Heart left ventricle (tissue), 16 donors: Measurements from ENCODE around the gene TMCO5A. TPM values are rescaled to one million over a fixed set of nuclear protein-coding genes. Genes with fewer than 3 reads are reported as not detected.

Experiments used
- ATAC-seq, 4 donors: fragments of 200-7000 bp; cut with Tn5 transposase; one replicate each; pipeline ENCODE4 v1.9.1; 2020 to 2022; ENCODE audit warnings: moderate library complexity in 4 of 4, mild to moderate bottlenecking in 3 of 4, moderate number of reproducible peaks in 1 of 4
- DNase-seq, 5 donors: peaks; one replicate each; pipeline ENCODE4 v3.0.0-alpha.2; 2020
- H3K27ac ChIP-seq, 12 donors: fragments of 200-600 bp; sonication (generic) in 4 of 12; one replicate each; pipeline versions ENCODE4 v1.5.0 to v1.8.0; 2016 to 2022; ENCODE audit warnings: mild to moderate bottlenecking in 2 of 12
- H3K27me3 ChIP-seq, 9 donors: fragments of 200-600 bp; sonication (generic) in 2 of 9; one replicate each; pipeline versions ENCODE4 v1.5.1 to v1.8.0; 2016 to 2022; ENCODE audit warnings: mild to moderate bottlenecking in 3 of 9
- H3K36me3 ChIP-seq, 9 donors: fragments of 200-600 bp; sonication (generic) in 2 of 9; one replicate each; pipeline versions ENCODE4 v1.5.0 to v1.8.0; 2018 to 2022; ENCODE audit warnings: mild to moderate bottlenecking in 2 of 9
- H3K4me1 ChIP-seq, 12 donors: fragments of 200-600 bp; sonication (generic) in 4 of 12; one replicate each; pipeline versions ENCODE4 v1.5.0 to v1.8.0; 2016 to 2022; ENCODE audit warnings: mild to moderate bottlenecking in 3 of 12
- H3K4me3 ChIP-seq, 12 donors: fragments of 200-600 bp; sonication (generic) in 4 of 12; one replicate each; pipeline versions ENCODE4 v1.5.0 to v1.8.0; 2017 to 2022; ENCODE audit warnings: mild to moderate bottlenecking in 9 of 12, moderate library complexity in 4 of 12
- H3K9me3 ChIP-seq, 12 donors: fragments of 200-600 bp; sonication (generic) in 4 of 12; one replicate each; pipeline versions ENCODE4 v1.5.0 to v1.8.0; 2016 to 2022; ENCODE audit warnings: mild to moderate bottlenecking in 1 of 12
- POLR2A ChIP-seq, 2 donors: fragments of 450-650 bp; IDR thresholded peaks; one replicate each; pipeline ENCODE4 v1.6.1; 2017; ENCODE audit warnings: antibody characterized with exemption in 2 of 2, mild to moderate bottlenecking in 2 of 2, moderate library complexity in 2 of 2
- WGBS, 4 donors: extraction: QIAGEN DNeasy Blood & Tissue Kit in 2 of 4; methylation state at CpG; one replicate each; pipeline versions ENCODE4 v1.1.5 to v1.1.7; 2013 to 2018; 5-methylcytosine and 5-hydroxymethylcytosine counted together
- intact Hi-C, 10 donors: fragments of 100-400 bp; cut with DNase I; formaldehyde crosslinking; loops; one replicate each; pipeline versions ENCODE4 v1.11.1 to v1.14.2; 2022
- polyA plus RNA-seq, 2 donors: library from polyadenylated mRNA; stranded (reverse); fragments of 200-250 nt; gene quantifications; one replicate each; pipeline ENCODE4 v1.2.3, GENCODE V29; 2013
- total RNA-seq, 9 donors: library from RNA; depleted of rRNA in 2 of 9; stranded (reverse); fragments of >200 nt in 2 of 9; fragmentation: NEBNext Ultra II Directional in 3 of 9; extraction: Animal tissue kit (Norgen Biotek cat#: 25700) in 3 of 9; gene quantifications; one replicate each; pipeline versions ENCODE4 v1.1.0 to v1.2.4, GENCODE V29; 2016 to 2023
- TF ChIP-seq, protein P1 (sequence below), 12 donors: fragments of 200-600 bp; sonication (generic) in 4 of 12; IDR thresholded peaks; one replicate each; pipeline versions ENCODE4 v1.5.0 to v1.8.0; 2018 to 2022; ENCODE audit warnings: antibody characterized with exemption in 12 of 12, mild to moderate bottlenecking in 5 of 12
- donor health status: ischemic (EF 13 %, LVEDD 7.1; RV severe dilation, severe dysfunction).
- donor health status: healthy with polysubstance abuse.
- donor health status: DM: no; HTN: yes; CAD: no.
- donor health status: DM: no; HTN: no; CAD: no.
- donor health status: ischemic (EF 25% LVEDD 6.9; RV normal size, moderate dysfunction).
- donor health status: ischemic (EF 25% LVEDD 5.7; RV mildly dilated, moderate dysfunction).
- donor health status: healthy.
- donor health status: DM: yes; HTN: yes; CAD: no.
- donor health status: ischemic (EF 35%, LVEDD 5.7; RV mildly dilated, moderate dysfunction).
- donor health status: nonischemic (EF 11% LVEDD 7.7; RV severe dilation, severe dysfunction).
- donor health status: DM: yes; HTN: yes; CAD: no.
- donor health status: PGD.
- donor health status: ischemic (EF 29% LVEDD 5.4; RV normal size, mild dysfunction).
- donor health status: nonischemic (EF 23%, LVEDD 6.1; RV moderate dilation, normal function).

TMCO5A gene
- total and polyA plus RNA-seq, 11 donors: not detected

- ATAC-seq (no peak), DNase-seq (no peak)
These were observed 45.4 kb downstream of the TMCO5A start for GRCh38 chr15:37979671-37980409.

GRCh38 chr15:37981201-37981600, 46.8 kb downstream of the TMCO5A start:
- Histone ChIP-seq H3K36me3 (no peaks in the 10 kb centered on the region), H3K4me1 (no peaks in the 10 kb centered on the region), H3K27ac (no peak overlapping the region), H3K9me3 (no peaks in the 10 kb centered on the region), H3K4me3 (no peak overlapping the region), H3K27me3 (peaks cover 0 to 4% (median 0%) of the 10 kb centered on the region in 9 donors)
- no peak for TF ChIP-seq POLR2A (IDR thresholded peaks at IDR 0.05)
- TF ChIP-seq, protein P1, sequence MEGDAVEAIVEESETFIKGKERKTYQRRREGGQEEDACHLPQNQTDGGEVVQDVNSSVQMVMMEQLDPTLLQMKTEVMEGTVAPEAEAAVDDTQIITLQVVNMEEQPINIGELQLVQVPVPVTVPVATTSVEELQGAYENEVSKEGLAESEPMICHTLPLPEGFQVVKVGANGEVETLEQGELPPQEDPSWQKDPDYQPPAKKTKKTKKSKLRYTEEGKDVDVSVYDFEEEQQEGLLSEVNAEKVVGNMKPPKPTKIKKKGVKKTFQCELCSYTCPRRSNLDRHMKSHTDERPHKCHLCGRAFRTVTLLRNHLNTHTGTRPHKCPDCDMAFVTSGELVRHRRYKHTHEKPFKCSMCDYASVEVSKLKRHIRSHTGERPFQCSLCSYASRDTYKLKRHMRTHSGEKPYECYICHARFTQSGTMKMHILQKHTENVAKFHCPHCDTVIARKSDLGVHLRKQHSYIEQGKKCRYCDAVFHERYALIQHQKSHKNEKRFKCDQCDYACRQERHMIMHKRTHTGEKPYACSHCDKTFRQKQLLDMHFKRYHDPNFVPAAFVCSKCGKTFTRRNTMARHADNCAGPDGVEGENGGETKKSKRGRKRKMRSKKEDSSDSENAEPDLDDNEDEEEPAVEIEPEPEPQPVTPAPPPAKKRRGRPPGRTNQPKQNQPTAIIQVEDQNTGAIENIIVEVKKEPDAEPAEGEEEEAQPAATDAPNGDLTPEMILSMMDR (IDR thresholded peaks at IDR 0.05): no peak
- no peak for DNase-seq
- intact Hi-C loops: no loop called here
- no peak for ATAC-seq
- 69 to 83% (median 78%) methylated on average over 5 of the region's 5 CpGs for WGBS, 4 donors

More at GRCh38 chr15:37979671-37980409, 45.4 kb downstream of the TMCO5A start:
- WGBS, 4 donors: 70 to 81% (median 75%) methylated on average over 5 to 11 of the region's 11 CpGs
- intact Hi-C loops: no loop called here
- Histone ChIP-seq H3K9me3 (no peaks in the 10 kb centered on the region), H3K4me1 (no peaks in the 10 kb centered on the region), H3K4me3 (no peak overlapping the region), H3K27me3 (peaks cover 0 to 4% (median 0%) of the 10 kb centered on the region in 9 donors), H3K27ac (no peak overlapping the region), H3K36me3 (no peaks in the 10 kb centered on the region)
- no peak for TF ChIP-seq POLR2A (IDR thresholded peaks at IDR 0.05)
- TF ChIP-seq, protein P1 (IDR thresholded peaks at IDR 0.05): no peak

DNA sequence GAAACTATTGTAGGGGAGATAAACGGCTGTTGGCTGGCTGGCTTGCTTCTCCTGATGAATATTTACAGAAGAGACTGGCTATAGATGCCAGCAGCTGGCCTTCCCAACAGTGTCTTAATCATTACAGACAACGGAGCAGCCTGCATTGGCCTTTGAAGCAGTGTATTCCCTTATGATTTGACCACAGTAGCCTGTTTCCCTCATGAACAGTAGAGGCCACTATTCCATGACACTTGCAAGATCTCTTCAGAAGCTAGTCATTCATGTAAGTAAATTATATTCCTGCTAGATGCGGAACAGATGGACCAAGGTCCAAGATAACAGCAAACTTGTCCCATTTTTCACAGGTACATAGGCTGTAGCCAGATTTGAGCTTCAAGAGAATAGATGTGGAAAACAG, 47.3 kb downstream of the TMCO5A start:
- Histone ChIP-seq H3K27ac (no peak overlapping the region), H3K4me1 (no peaks in the 10 kb centered on the region), H3K4me3 (no peak overlapping the region), H3K36me3 (no peaks in the 10 kb centered on the region), H3K27me3 (peaks cover 0 to 4% (median 0%) of the 10 kb centered on the region in 9 donors), H3K9me3 (no peaks in the 10 kb centered on the region)
- 25 to 51% (median 31%) methylated on average over 3 of the region's 3 CpGs for WGBS, 4 donors
- ATAC-seq: peak in 2 of 4 donors; percentile 34 to 72
- DNase-seq: no peak
- TF ChIP-seq POLR2A (IDR thresholded peaks at IDR 0.05): no peak
- TF ChIP-seq, protein P1 (IDR thresholded peaks at IDR 0.05): peak in 6 of 12 donors; percentile 9 to 50 (median 26)
- intact Hi-C loops: no loop called here

DNA sequence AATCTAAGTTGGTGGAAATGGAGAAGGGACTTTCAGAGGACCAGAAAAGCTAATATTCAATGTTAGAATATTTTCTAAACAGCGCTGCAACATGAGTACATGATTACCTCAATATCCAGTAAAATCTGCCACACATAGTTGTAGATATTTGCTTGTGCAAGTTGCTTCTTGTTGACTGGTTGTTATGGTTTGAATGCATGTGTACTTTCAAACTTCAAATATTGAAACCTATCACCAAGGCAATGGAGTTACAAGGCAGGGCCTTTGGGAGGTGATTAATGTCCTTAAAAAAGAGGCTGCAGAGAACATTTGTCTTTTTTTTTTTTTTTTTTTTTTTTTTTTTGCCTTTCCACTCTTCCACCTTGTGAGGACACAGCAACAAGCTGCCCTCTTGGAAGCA, 49.9 kb downstream of the TMCO5A start:
- no peak for DNase-seq
- Histone ChIP-seq H3K4me1 (no peaks in the 10 kb centered on the region), H3K27ac (no peak overlapping the region), H3K9me3 (peaks cover 0 to 17% (median 4%) of the 10 kb centered on the region in 12 donors), H3K36me3 (no peaks in the 10 kb centered on the region), H3K27me3 (no peaks in the 10 kb centered on the region), H3K4me3 (no peak overlapping the region)
- WGBS, 4 donors: 89 to 100% (median 96%) methylated on average over 1 of the region's 1 CpG
- intact Hi-C loops: no loop called here
- no peak for ATAC-seq
- no peak for TF ChIP-seq POLR2A (IDR thresholded peaks at IDR 0.05)
- TF ChIP-seq, protein P1 (IDR thresholded peaks at IDR 0.05): no peak
